ENCODE results near the gene TMCC3.

TMCC3 gene

GRCh38 chr12:94673496-94673895 lies 23.1 kb upstream of the TMCC3 start:
- no peak for DNase-seq (ENCODE audit: low read depth in 2 of 2)

- no peak for DNase-seq (ENCODE audit: low read depth in 2 of 2)
These were observed 21.6 kb upstream of the TMCC3 start for GRCh38 chr12:94671917-94672316.

- no peak for DNase-seq (ENCODE audit: low read depth in 2 of 2)
These were observed 20.5 kb upstream of the TMCC3 start for GRCh38 chr12:94670898-94671297.

GRCh38 chr12:94670075-94670474 lies 19.7 kb upstream of the TMCC3 start:
- DNase-seq (ENCODE audit: low read depth in 2 of 2), result no peak

GRCh38 chr12:94667031-94667540 lies 16.7 kb upstream of the TMCC3 start:
- no peak for DNase-seq (ENCODE audit: low read depth in 2 of 2)

- DNase-seq (ENCODE audit: low read depth in 2 of 2), result no peak
These were observed 15.8 kb upstream of the TMCC3 start for GRCh38 chr12:94666158-94666557.

- no peak for DNase-seq (ENCODE audit: low read depth in 2 of 2)
These were observed 13.3 kb upstream of the TMCC3 start for GRCh38 chr12:94663702-94664101.

GRCh38 chr12:94663071-94663470 lies 12.7 kb upstream of the TMCC3 start:
- no peak for DNase-seq (ENCODE audit: low read depth in 2 of 2)

- DNase-seq (ENCODE audit: low read depth in 2 of 2), result no peak
These were observed 10.1 kb upstream of the TMCC3 start for GRCh38 chr12:94660436-94660835.

GRCh38 chr12:94659346-94659930 lies 9.1 kb upstream of the TMCC3 start:
- no peak for DNase-seq (ENCODE audit: low read depth in 2 of 2)

- no peak for DNase-seq (ENCODE audit: low read depth in 2 of 2)
These were observed 8.6 kb upstream of the TMCC3 start for GRCh38 chr12:94658931-94659330.

GRCh38 chr12:94656556-94656955 lies 6.2 kb upstream of the TMCC3 start:
- no peak for DNase-seq (ENCODE audit: low read depth in 2 of 2)

GRCh38 chr12:94649349-94650142 lies 811 bp downstream of the TMCC3 start:
- peak; percentile 6 to 23 for DNase-seq (ENCODE audit: low read depth in 2 of 2)

- no peak for DNase-seq (ENCODE audit: low read depth in 2 of 2)
These were observed 1.8 kb downstream of the TMCC3 start for GRCh38 chr12:94648578-94648977.

GRCh38 chr12:94644141-94644979 lies 6.0 kb downstream of the TMCC3 start:
- no peak for DNase-seq (ENCODE audit: low read depth in 2 of 2)

- no peak for DNase-seq (ENCODE audit: low read depth in 2 of 2)
These were observed 6.8 kb downstream of the TMCC3 start for GRCh38 chr12:94643606-94644005.

GRCh38 chr12:94641283-94641682 lies 9.1 kb downstream of the TMCC3 start:
- DNase-seq (ENCODE audit: low read depth in 2 of 2), result no peak

- peak in 1 of 2 donors; percentile 36 for DNase-seq (ENCODE audit: low read depth in 2 of 2)
These were observed 10.0 kb downstream of the TMCC3 start for GRCh38 chr12:94640134-94640928.

GRCh38 chr12:94638521-94638920 lies 11.8 kb downstream of the TMCC3 start:
- DNase-seq (ENCODE audit: low read depth in 2 of 2), result no peak

GRCh38 chr12:94637390-94638113 lies 12.8 kb downstream of the TMCC3 start:
- no peak for DNase-seq (ENCODE audit: low read depth in 2 of 2)
